ENCODE data around the gene PPIP5K1.

GRCh38 chr15:43520138-43520537, 69.9 kb downstream of the PPIP5K1 start:
- TF ChIP-seq CTCF (IDR thresholded peaks at IDR 0.05): no peak
- no peak for TF ChIP-seq POLR2A (IDR thresholded peaks at IDR 0.05)

Measured in prostate gland (tissue), 2 donors.